HG03196 (cell line): Measurements from ENCODE around the gene EHHADH.

Source experiments
- ATAC-seq: cut with Tn5 transposase; IDR thresholded peaks from one replicate; pipeline ENCODE4 v1.9.1; 2021; ENCODE audit not compliant: unreplicated experiment

Gene EHHADH

GRCh38 chr3:185199206-185199605 is 54.6 kb downstream of the EHHADH start:
- no peak for ATAC-seq

GRCh38 chr3:185197068-185197467 is 56.8 kb downstream of the EHHADH start:
- no peak for ATAC-seq

- ATAC-seq: no peak
These were observed 58.2 kb downstream of the EHHADH start for GRCh38 chr3:185195652-185196051.

- ATAC-seq: no peak
These were observed 65.0 kb downstream of the EHHADH start for GRCh38 chr3:185188816-185189215.

- ATAC-seq: no peak
These were observed 66.5 kb downstream of the EHHADH start for GRCh38 chr3:185187391-185187790.

- no peak for ATAC-seq
These were observed 77.0 kb downstream of the EHHADH start for GRCh38 chr3:185176750-185177359.

- no peak for ATAC-seq
These were observed 78.4 kb downstream of the EHHADH start for GRCh38 chr3:185175370-185175987.

GRCh38 chr3:185172086-185173049 is 81.5 kb downstream of the EHHADH start:
- ATAC-seq: no peak

- ATAC-seq: no peak
These were observed 89.2 kb downstream of the EHHADH start for GRCh38 chr3:185164428-185165217.

GRCh38 chr3:185162634-185163033 is 91.2 kb downstream of the EHHADH start:
- no peak for ATAC-seq

GRCh38 chr3:185161761-185162160 is 92.1 kb downstream of the EHHADH start:
- ATAC-seq: no peak

- no peak for ATAC-seq
These were observed 96.5 kb downstream of the EHHADH start for GRCh38 chr3:185157347-185157746.

- ATAC-seq: no peak
These were observed 98.2 kb downstream of the EHHADH start for GRCh38 chr3:185155678-185156077.

- no peak for ATAC-seq
These were observed 99.8 kb downstream of the EHHADH start for GRCh38 chr3:185153861-185154629.

- ATAC-seq: no peak
These were observed 100.6 kb downstream of the EHHADH start for GRCh38 chr3:185153171-185153771.

- no peak for ATAC-seq
These were observed 101.3 kb downstream of the EHHADH start, which contains the start of gene C3orf70 for GRCh38 chr3:185152410-185153170. TSS of gene C3orf70 (minus strand) at chr3:185153060. CDS start at chr3:185152823, 237 bp downstream.

- ATAC-seq: no peak
These were observed 101.9 kb downstream of the EHHADH start for GRCh38 chr3:185151964-185152409.

- ATAC-seq: no peak
These were observed 102.5 kb downstream of the EHHADH start for GRCh38 chr3:185151101-185151963.
